UCSD-AML1 (cell line): ENCODE results near the gene PSG5.
"Not testable (repeated sequence)": the region's sequence is repeated elsewhere in the genome, so short reads cannot be mapped to it uniquely, and the experiment has no call there.

Experiments
- DNase-seq: peaks from one replicate; lab custom pipeline; 2025; ENCODE audit not compliant: unreplicated experiment; lab: John Stamatoyannopoulos, UW

The PSG5 gene

GRCh38 chr19:43186311-43186935, at the start of gene PSG5:
Gene PSG5 (minus strand): TSS chr19:43186536. CDS start chr19:43186405, 131 bp downstream.
- not testable (repeated sequence) for DNase-seq

GRCh38 chr19:43235686-43236085, 49.4 kb upstream of the PSG5 start:
- not testable (repeated sequence) for DNase-seq

GRCh38 chr19:43229315-43229714, 43.0 kb upstream of the PSG5 start:
- no peak for DNase-seq

- DNase-seq, result not testable (repeated sequence)
Observed at GRCh38 chr19:43228730-43229129, 42.4 kb upstream of the PSG5 start.

GRCh38 chr19:43226986-43227385, 40.6 kb upstream of the PSG5 start:
- DNase-seq, result not testable (repeated sequence)

- DNase-seq, result no peak
Observed at GRCh38 chr19:43224855-43225253, 38.5 kb upstream of the PSG5 start.

GRCh38 chr19:43224201-43224854, 38.0 kb upstream of the PSG5 start:
- DNase-seq, result not testable (repeated sequence)

GRCh38 chr19:43221891-43222290, 35.6 kb upstream of the PSG5 start:
- DNase-seq, result not testable (repeated sequence)

GRCh38 chr19:43219136-43219535, 32.8 kb upstream of the PSG5 start:
- not testable (repeated sequence) for DNase-seq

GRCh38 chr19:43215881-43216280, 29.5 kb upstream of the PSG5 start:
- not testable (repeated sequence) for DNase-seq

GRCh38 chr19:43207991-43208390, 21.7 kb upstream of the PSG5 start:
- no peak for DNase-seq

GRCh38 chr19:43207174-43207573, 20.8 kb upstream of the PSG5 start:
- peak; percentile 26 for DNase-seq

- DNase-seq, result not testable (repeated sequence)
Observed at GRCh38 chr19:43205471-43206105, 19.3 kb upstream of the PSG5 start, which contains the start of gene PSG4. Gene PSG4 (minus strand): TSS chr19:43205638. CDS start chr19:43205536, 102 bp downstream.

GRCh38 chr19:43203611-43204010, 17.3 kb upstream of the PSG5 start:
- DNase-seq, result not testable (repeated sequence)

GRCh38 chr19:43201891-43202290, 15.6 kb upstream of the PSG5 start:
- DNase-seq, result not testable (repeated sequence)

GRCh38 chr19:43201337-43201801, 15.0 kb upstream of the PSG5 start:
- DNase-seq, result not testable (repeated sequence)

GRCh38 chr19:43198686-43199419, 12.5 kb upstream of the PSG5 start:
- peak; percentile 17 for DNase-seq

GRCh38 chr19:43197666-43198397, 11.5 kb upstream of the PSG5 start:
- not testable (repeated sequence) for DNase-seq

GRCh38 chr19:43194397-43194796, 8.1 kb upstream of the PSG5 start:
- not testable (repeated sequence) for DNase-seq

GRCh38 chr19:43192381-43193155, 6.2 kb upstream of the PSG5 start:
- DNase-seq, result not testable (repeated sequence)
